Sigmoid colon (tissue), 7 donors: ENCODE data around the gene ASTL. TPM values are rescaled to one million over a fixed set of nuclear protein-coding genes. Genes with fewer than 3 reads are reported as not detected.

Source experiments
- DNase-seq: peaks from one replicate; pipeline ENCODE4 v3.0.0-alpha.2; 2019
- H3K27ac ChIP-seq, 4 donors: fragments of 200-600 bp; sonication (generic); one replicate each; pipeline ENCODE4 v1.5.1; 2016 to 2019; ENCODE audit warnings: mild to moderate bottlenecking in 1 of 4
- H3K27me3 ChIP-seq, 3 donors: fragments of 200-600 bp; sonication (generic); one replicate each; pipeline ENCODE4 v1.5.1; 2019; ENCODE audit warnings: mild to moderate bottlenecking in 1 of 3
- H3K36me3 ChIP-seq, 4 donors: fragments of 200-600 bp; sonication (generic); one replicate each; pipeline ENCODE4 v1.5.1; 2016 to 2019
- H3K4me1 ChIP-seq, 4 donors: fragments of 200-600 bp; sonication (generic); one replicate each; pipeline ENCODE4 v1.5.1; 2017 to 2019
- H3K4me3 ChIP-seq, 4 donors: fragments of 200-600 bp; sonication (generic); one replicate each; pipeline ENCODE4 v1.5.1; 2017 to 2019; ENCODE audit warnings: mild to moderate bottlenecking in 2 of 4, moderate library complexity in 1 of 4
- H3K9me3 ChIP-seq, 4 donors: fragments of 200-600 bp in 3 of 4; sonication (generic) in 3 of 4; one replicate each; pipeline versions ENCODE4 v1.5.1 to v1.6.1; 2013 to 2019
- EP300 ChIP-seq, 4 donors: sonication (generic); formaldehyde crosslinking; IDR thresholded peaks; one replicate each; pipeline ENCODE4 v1.6.1; 2017; ENCODE audit warnings: antibody characterized with exemption in 4 of 4
- POLR2A ChIP-seq, 2 donors: fragments of 450-650 bp; IDR thresholded peaks; one replicate each; pipeline ENCODE4 v1.6.1; 2016; ENCODE audit warnings: antibody characterized with exemption in 2 of 2, mild to moderate bottlenecking in 2 of 2, moderate library complexity in 2 of 2
- POLR2AphosphoS5 ChIP-seq, 4 donors: sonication (generic); formaldehyde crosslinking; IDR thresholded peaks; one replicate each; pipeline ENCODE4 v1.6.1; 2017; ENCODE audit warnings: antibody characterized with exemption in 4 of 4
- WGBS, 2 donors: extraction: QIAGEN DNeasy Blood & Tissue Kit; methylation state at CpG; one replicate each; pipeline ENCODE4 v1.1.7; 2013; 5-methylcytosine and 5-hydroxymethylcytosine counted together
- intact Hi-C: fragments of 100-400 bp; cut with DNase I; formaldehyde crosslinking; loops from one replicate; pipeline ENCODE4 v1.15.1; 2023
- polyA plus RNA-seq, 3 donors: library from polyadenylated mRNA; stranded (reverse); fragments of 200-250 nt; gene quantifications; one replicate each; pipeline ENCODE4 v1.2.3, GENCODE V29; 2013
- total RNA-seq, 4 donors: library from RNA; depleted of rRNA; stranded (reverse); fragments of >200 nt; gene quantifications; one replicate each; pipeline ENCODE4 v1.1.0, GENCODE V29; 2016
- TF ChIP-seq, protein P1 (sequence below), 4 experiments: fragments of 450-650 bp in 3 of 4; fragments of 200-600 bp in 1 of 4; IDR thresholded peaks; one replicate each; pipeline ENCODE4 v1.5.1; 2016 to 2019; ENCODE audit warnings: antibody characterized with exemption in 4 of 4, mild to moderate bottlenecking in 3 of 4, moderate library complexity in 2 of 4
- donor health status: healthy with polysubstance abuse.
- donor health status: Bipolar disorder and iron deficiency.
- donor health status: healthy.

The ASTL gene
- total and polyA plus RNA-seq, 7 donors: 0.36 TPM; not detected in 6

DNA sequence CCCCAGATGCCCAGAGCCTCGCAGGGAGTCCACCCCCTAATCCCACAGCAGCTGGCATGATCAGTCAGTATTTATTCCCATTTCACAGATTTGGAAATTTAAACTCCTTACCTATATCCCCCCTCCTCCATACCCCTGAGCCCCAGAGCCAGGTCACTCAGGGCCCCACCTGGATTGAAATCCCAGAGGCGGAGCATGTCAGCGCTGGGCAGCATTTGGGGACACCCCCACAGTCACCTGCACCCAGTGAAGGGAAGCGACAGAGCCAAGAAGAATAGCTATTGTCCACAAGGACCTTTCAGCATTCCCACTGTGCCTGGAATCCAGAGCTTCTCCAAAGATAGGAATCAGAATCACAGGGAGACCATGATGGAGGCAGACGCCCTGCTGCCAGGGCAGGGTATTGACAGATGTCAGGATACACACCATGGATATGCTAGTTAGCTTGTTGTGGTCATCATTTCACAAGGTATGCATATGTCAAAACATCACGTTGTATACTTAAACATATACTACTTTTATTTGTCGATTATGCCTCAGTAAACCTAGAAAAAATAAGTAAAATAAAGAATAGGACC lies 968 bp upstream of the ASTL start:
- H3K9me3 ChIP-seq: no peaks in the 10 kb centered on the region
- H3K4me3 ChIP-seq: no peak overlapping the region
- WGBS, 2 donors: 74 to 85% methylated on average over 7 of the region's 7 CpGs
- no peak overlapping the region for H3K27ac ChIP-seq
- intact Hi-C loops: loop anchor here (10.0 kb wide), 1 partner anchor 366 kb away; the partner anchor contains the start of gene NEURL3
- H3K4me1 ChIP-seq: peaks cover 0 to 4% (median 2%) of the 10 kb centered on the region in 4 donors
- DNase-seq: no peak
- peaks cover 0 to 12% (median 0%) of the 10 kb centered on the region in 3 donors for H3K27me3 ChIP-seq
- no peaks in the 10 kb centered on the region for H3K36me3 ChIP-seq
- TF ChIP-seq EP300 (IDR thresholded peaks at IDR 0.05) (no peak), POLR2AphosphoS5 (IDR thresholded peaks at IDR 0.05) (no peak), POLR2A (IDR thresholded peaks at IDR 0.05) (no peak)
- TF ChIP-seq, protein P1, sequence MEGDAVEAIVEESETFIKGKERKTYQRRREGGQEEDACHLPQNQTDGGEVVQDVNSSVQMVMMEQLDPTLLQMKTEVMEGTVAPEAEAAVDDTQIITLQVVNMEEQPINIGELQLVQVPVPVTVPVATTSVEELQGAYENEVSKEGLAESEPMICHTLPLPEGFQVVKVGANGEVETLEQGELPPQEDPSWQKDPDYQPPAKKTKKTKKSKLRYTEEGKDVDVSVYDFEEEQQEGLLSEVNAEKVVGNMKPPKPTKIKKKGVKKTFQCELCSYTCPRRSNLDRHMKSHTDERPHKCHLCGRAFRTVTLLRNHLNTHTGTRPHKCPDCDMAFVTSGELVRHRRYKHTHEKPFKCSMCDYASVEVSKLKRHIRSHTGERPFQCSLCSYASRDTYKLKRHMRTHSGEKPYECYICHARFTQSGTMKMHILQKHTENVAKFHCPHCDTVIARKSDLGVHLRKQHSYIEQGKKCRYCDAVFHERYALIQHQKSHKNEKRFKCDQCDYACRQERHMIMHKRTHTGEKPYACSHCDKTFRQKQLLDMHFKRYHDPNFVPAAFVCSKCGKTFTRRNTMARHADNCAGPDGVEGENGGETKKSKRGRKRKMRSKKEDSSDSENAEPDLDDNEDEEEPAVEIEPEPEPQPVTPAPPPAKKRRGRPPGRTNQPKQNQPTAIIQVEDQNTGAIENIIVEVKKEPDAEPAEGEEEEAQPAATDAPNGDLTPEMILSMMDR (IDR thresholded peaks at IDR 0.05): no peak

DNA sequence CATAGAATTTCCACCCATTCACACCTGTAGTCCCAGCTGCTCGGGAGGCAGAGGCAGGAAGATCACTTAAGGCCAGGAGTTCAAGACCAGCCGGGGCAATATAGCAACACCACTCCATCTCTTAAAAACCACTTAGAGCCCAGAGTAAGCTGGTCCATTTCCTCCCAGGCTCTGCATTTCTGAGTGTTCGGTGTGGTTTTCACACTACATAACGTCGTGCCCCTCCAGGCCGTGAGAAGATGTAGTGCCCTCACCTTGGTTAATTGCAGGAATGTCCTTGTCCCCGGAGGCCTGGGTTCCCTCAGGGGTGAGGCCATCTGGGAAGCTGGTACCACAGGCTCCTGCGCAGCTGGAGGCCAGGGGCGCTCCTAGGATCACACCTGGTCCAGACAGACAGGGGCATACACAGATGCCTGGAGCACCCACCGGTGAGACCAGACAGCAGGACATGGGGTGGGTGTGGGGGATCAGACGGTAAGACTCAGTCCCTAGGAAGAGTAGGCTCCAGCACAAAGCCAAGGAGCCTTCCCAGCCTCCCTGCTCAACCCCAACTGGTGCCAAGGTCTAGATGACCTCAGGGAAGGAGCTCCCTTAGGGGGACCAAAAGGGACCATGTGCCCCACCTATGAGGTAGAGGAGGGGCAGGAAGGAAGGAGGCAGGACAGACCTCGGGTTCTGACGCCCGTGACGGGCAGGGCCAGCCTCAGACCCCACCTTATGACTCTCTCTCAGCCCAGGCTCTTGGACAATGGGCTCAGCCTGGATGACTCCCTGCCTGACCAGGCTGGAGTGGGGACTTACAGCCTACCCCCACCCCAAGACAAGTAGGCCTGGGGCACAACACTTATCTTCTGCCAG lies 752 bp downstream of the ASTL start:
- TF ChIP-seq EP300 (IDR thresholded peaks at IDR 0.05) (no peak), POLR2AphosphoS5 (IDR thresholded peaks at IDR 0.05) (no peak)
- intact Hi-C loops: loop anchor here (10.0 kb wide), 1 partner anchor 367 kb away; the partner anchor contains the start of gene NEURL3
- H3K4me3 ChIP-seq: no peak overlapping the region

DNA sequence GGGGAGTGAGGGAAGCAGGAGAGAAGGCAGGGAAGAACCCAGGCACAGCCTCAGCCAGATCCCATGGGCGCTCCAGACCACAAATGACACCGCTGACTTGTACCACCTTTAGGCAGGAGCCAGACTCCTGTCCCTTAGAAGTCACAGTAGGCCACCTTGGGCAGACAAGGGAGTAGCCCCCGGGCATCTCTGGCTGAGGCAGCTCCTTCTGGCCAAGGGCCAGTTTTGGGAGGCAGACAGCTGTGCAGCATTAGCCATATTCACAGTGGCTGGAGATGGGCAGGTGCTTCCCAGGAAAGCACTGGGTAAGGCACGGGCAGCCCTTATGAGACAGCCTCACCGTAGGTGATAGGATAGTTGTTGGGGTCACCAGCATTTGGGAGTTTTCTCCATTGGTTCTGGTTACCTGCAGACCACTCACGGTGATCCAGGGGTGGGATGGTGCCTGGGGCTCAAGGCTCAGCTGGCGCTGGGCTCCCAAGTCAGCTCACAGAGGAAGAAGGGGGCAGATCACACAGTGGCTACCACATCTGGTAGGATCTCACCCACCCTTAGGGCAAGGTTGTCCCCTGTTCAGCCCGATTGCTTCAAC lies 2.1 kb downstream of the ASTL start:
- intact Hi-C loops: loop anchor here (10.0 kb wide), 1 partner anchor 369 kb away; the partner anchor contains the start of gene NEURL3
- peaks cover 0 to 12% (median 0%) of the 10 kb centered on the region in 3 donors for H3K27me3 ChIP-seq
- 78 to 89% methylated on average over 8 of the region's 8 CpGs for WGBS, 2 donors
- H3K4me1 ChIP-seq: no peaks in the 10 kb centered on the region
- H3K4me3 ChIP-seq: no peak overlapping the region
- no peak for DNase-seq
- no peaks in the 10 kb centered on the region for H3K36me3 ChIP-seq
- H3K9me3 ChIP-seq: no peaks in the 10 kb centered on the region
- H3K27ac ChIP-seq: no peak overlapping the region
- TF ChIP-seq EP300 (IDR thresholded peaks at IDR 0.05) (no peak), POLR2A (IDR thresholded peaks at IDR 0.05) (no peak), POLR2AphosphoS5 (IDR thresholded peaks at IDR 0.05) (no peak)
- TF ChIP-seq, protein P1 (IDR thresholded peaks at IDR 0.05): no peak

More for the DNA sequence above, 752 bp downstream of the ASTL start:
- 80 to 83% methylated on average over 15 of the region's 15 CpGs for WGBS, 2 donors
- Histone ChIP-seq H3K4me1 (no peaks in the 10 kb centered on the region), H3K27ac (no peak overlapping the region), H3K9me3 (no peaks in the 10 kb centered on the region), H3K36me3 (no peaks in the 10 kb centered on the region), H3K27me3 (peaks cover 0 to 12% (median 0%) of the 10 kb centered on the region in 3 donors)
- no peak for DNase-seq

DNA sequence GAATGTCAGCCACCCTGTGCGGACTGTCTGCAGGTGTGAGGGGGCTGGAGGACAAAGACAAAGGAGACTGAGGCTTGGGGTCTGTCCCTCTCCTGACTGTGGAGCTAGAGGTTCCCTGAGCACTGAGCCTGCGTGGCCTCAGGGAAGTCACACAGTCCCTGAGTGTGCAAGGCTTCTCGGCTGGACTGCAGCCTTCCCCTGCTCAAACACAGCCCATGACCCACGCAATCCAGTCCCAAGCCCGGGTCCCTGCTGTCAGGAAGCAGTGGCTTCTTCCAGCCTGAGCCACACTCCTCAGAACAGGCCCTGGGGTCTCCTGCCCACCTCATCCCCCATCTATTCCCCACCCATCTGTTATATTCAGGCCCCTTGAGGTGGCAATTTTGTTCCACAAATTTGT lies 2.7 kb downstream of the ASTL start:
- WGBS, 2 donors: 88 to 89% methylated on average over 5 of the region's 5 CpGs
- no peak for TF ChIP-seq POLR2A (IDR thresholded peaks at IDR 0.05)
- TF ChIP-seq, protein P1 (IDR thresholded peaks at IDR 0.05): no peak
- no peak for TF ChIP-seq EP300 (IDR thresholded peaks at IDR 0.05)
- no peak for TF ChIP-seq POLR2AphosphoS5 (IDR thresholded peaks at IDR 0.05)
- no peak overlapping the region for H3K27ac ChIP-seq
- H3K27me3 ChIP-seq: peaks cover 0 to 12% (median 0%) of the 10 kb centered on the region in 3 donors
- H3K36me3 ChIP-seq: no peaks in the 10 kb centered on the region
- no peak for DNase-seq
- no peak overlapping the region for H3K4me3 ChIP-seq
- H3K9me3 ChIP-seq: no peaks in the 10 kb centered on the region
- no peaks in the 10 kb centered on the region for H3K4me1 ChIP-seq
- intact Hi-C loops: loop anchor here (10.0 kb wide), 1 partner anchor 369 kb away; the partner anchor contains the start of gene NEURL3
